Neural progenitor cell (in vitro differentiated cells): ENCODE results near the gene DVL1.

ENCODE experiments used
- CTCF ChIP-seq: fragments of 200-600 bp; sonication (generic); IDR thresholded peaks from 2 replicates; pipeline ENCODE4 v1.5.1; 2017; ENCODE audit warnings: antibody characterized with exemption, mild to moderate bottlenecking
- EZH2 ChIP-seq: fragments of 200-600 bp; sonication (generic); IDR thresholded peaks from 2 replicates; pipeline ENCODE4 v1.6.1; 2017; ENCODE audit warnings: antibody characterized with exemption, mild to moderate bottlenecking, moderate library complexity

GRCh38 chr1:1374929-1375662 is 25.9 kb upstream of the DVL1 start, which contains the start of gene AURKAIP1:
- TF ChIP-seq CTCF, result peak; percentile 43
- no peak for TF ChIP-seq EZH2
